Measurements from ENCODE around the gene MAP3K5. TPM values are rescaled to one million over a fixed set of nuclear protein-coding genes. Genes with fewer than 3 reads are reported as not detected.

Gene MAP3K5
- total and polyA plus RNA-seq, 2 of the 8 experiments (the other 6 are each of a cell fraction or from before 2014, with no cell fraction given) = 0.63 to 2.6 TPM

DNA sequence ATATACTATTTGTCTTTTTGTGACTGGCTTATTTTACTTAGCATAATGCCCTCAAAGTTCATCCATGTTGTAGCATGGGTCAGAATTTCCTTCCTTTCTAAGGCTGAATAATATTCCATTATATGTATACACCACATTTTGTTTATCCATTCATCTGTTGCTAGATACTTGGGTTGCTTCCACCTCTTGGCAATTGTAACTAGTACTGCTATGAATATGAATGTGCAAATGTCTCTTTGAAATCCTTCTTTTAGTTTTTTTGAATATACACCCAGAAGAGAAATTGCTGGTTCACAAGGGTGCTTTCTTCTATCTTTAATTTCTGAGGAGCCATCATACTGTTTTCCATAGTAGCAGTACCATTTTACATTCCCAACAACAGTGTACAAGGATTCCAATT is 220.8 kb downstream of the MAP3K5 start:
- no peaks in the 10 kb centered on the region for H4K20me1 ChIP-seq (replicated peaks in 1 of 2; ENCODE audit: control insufficient read depth in 1 of 2, insufficient read depth in 2 of 2, low read length in 2 of 2)
- H3K4me3 ChIP-seq (ENCODE audit: extremely low read depth in 1 of 4, insufficient read depth in 2 of 4, low read depth in 3 of 4, low read length in 4 of 4) = no peak overlapping the region
- H3K23ac ChIP-seq (ENCODE audit: insufficient read length) = no peak overlapping the region
- H3K79me2 ChIP-seq (ENCODE audit: control insufficient read depth in 1 of 2, insufficient read depth in 2 of 2, low read length in 2 of 2) = no peaks in the 10 kb centered on the region
- H3K9me3 ChIP-seq (ENCODE audit: insufficient read depth in 2 of 2, low read depth in 1 of 2, low read length in 1 of 2) = no peaks in the 10 kb centered on the region
- CTCF ChIA-PET (ENCODE audit: partially characterized antibody) = no interaction called here
- FAIRE-seq (no peak), DNase-seq (ENCODE audit: low read depth in 1 of 2, low spot score in 2 of 2) (no peak)
- H2BK20ac ChIP-seq (ENCODE audit: low read length) = no peak overlapping the region
- POLR2A ChIA-PET (ENCODE audit: partially characterized antibody) = no interaction called here
- no peak overlapping the region for H2BK15ac ChIP-seq (ENCODE audit: low read length)
- no peaks in the 10 kb centered on the region for H3K4me1 ChIP-seq (replicated peaks in 1 of 4; ENCODE audit: control insufficient read depth in 3 of 4, insufficient read depth in 4 of 4, low read length in 3 of 4)
- H2AK5ac ChIP-seq (ENCODE audit: low read depth, low read length) = no peak overlapping the region
- H4K8ac ChIP-seq (ENCODE audit: extremely low read depth, insufficient read depth, low read length) = no peak overlapping the region
- H3K56ac ChIP-seq (replicated peaks; ENCODE audit: insufficient read length, low read depth, low read length) = no peak overlapping the region
- no peak overlapping the region for H2BK5ac ChIP-seq (ENCODE audit: low read depth, low read length)
- no peak overlapping the region for H3K4me2 ChIP-seq (ENCODE audit: insufficient read depth in 1 of 2, low read depth in 2 of 2, low read length in 2 of 2)
- no peaks in the 10 kb centered on the region for H3K23me2 ChIP-seq (ENCODE audit: low read depth, low read length)
- no peak overlapping the region for H4K91ac ChIP-seq (replicated peaks; ENCODE audit: insufficient read length, low read length)
- no peaks in the 10 kb centered on the region for H3K27me3 ChIP-seq (replicated peaks in 1 of 4; ENCODE audit: control insufficient read depth in 3 of 4, extremely low read depth in 1 of 4, insufficient read depth in 3 of 4, low read length in 3 of 4)
- no peak overlapping the region for H3K4ac ChIP-seq (replicated peaks; ENCODE audit: insufficient read length, low read depth, low read length)
- H2BK12ac ChIP-seq (ENCODE audit: low read depth, low read length) = no peak overlapping the region
- no peak overlapping the region for H2BK120ac ChIP-seq (replicated peaks; ENCODE audit: low read depth, low read length)
- H3K79me1 ChIP-seq (ENCODE audit: low read depth, low read length) = no peaks in the 10 kb centered on the region
- H3K36me3 ChIP-seq (ENCODE audit: control insufficient read depth in 2 of 4, insufficient read depth in 4 of 4, low read length in 3 of 4) = peaks cover 0 to 3% (median 0%) of the 10 kb centered on the region in 4 experiments; a peak in 1 of 8 replicates
- no peak overlapping the region for H3K27ac ChIP-seq (ENCODE audit: low read depth, low read length)
- no peak overlapping the region for H2AFZ ChIP-seq (ENCODE audit: low read length)
- H3K14ac ChIP-seq (ENCODE audit: insufficient read length) = no peak overlapping the region
- no peak overlapping the region for H3K18ac ChIP-seq (ENCODE audit: extremely low read depth, low read length)
- H3K9ac ChIP-seq (replicated peaks in 1 of 4; ENCODE audit: extremely low read depth in 1 of 4, low read depth in 3 of 4, low read length in 3 of 4) = no peak overlapping the region
- no peak overlapping the region for H4K5ac ChIP-seq (ENCODE audit: insufficient read length, low read depth, low read length)
- TF ChIP-seq HDAC2 (IDR thresholded peaks at IDR 0.05; ENCODE audit: borderline replicate concordance in 1 of 2, low read depth in 2 of 2, low read length in 2 of 2) (no peak), SP2 (IDR thresholded peaks at IDR 0.05; ENCODE audit: low read length) (no peak), CTBP2 (IDR thresholded peaks at IDR 0.05; ENCODE audit: borderline replicate concordance, insufficient read depth, insufficient read length, low read length) (no peak), POLR2AphosphoS5 (IDR thresholded peaks at IDR 0.05; ENCODE audit: low read depth, low read length) (no peak), KDM5A (IDR thresholded peaks at IDR 0.05; ENCODE audit: low read length) (no peak), CREB1 (IDR thresholded peaks at IDR 0.05) (no peak), MAFK (IDR thresholded peaks at IDR 0.05; ENCODE audit: low read depth, low read length) (no peak), HDAC6 (IDR thresholded peaks at IDR 0.05; ENCODE audit: low read depth, low read length) (no peak), EZH2 (IDR thresholded peaks at IDR 0.05; ENCODE audit: low read depth, low read length, severe bottlenecking) (no peak), SRF (IDR thresholded peaks at IDR 0.05; ENCODE audit: low read depth, low read length) (no peak), RFX5 (IDR thresholded peaks at IDR 0.05; ENCODE audit: borderline replicate concordance, low read depth, low read length) (no peak), SAP30 (IDR thresholded peaks at IDR 0.05; ENCODE audit: insufficient read depth, insufficient replicate concordance, low read length) (no peak), ASH2L (IDR thresholded peaks at IDR 0.05; ENCODE audit: low read length) (no peak)
- TF ChIP-seq, protein P1, sequence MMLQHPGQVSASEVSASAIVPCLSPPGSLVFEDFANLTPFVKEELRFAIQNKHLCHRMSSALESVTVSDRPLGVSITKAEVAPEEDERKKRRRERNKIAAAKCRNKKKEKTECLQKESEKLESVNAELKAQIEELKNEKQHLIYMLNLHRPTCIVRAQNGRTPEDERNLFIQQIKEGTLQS (IDR thresholded peaks at IDR 0.05; ENCODE audit: insufficient read depth, low read depth, low read length) = no peak

All from H1 (cell line).